Ovary (tissue), 9 donors: ENCODE measurements around the gene DXO. TPM values are rescaled to one million over a fixed set of nuclear protein-coding genes. Genes with fewer than 3 reads are reported as not detected.

Source experiments
- DNase-seq, 5 donors: peaks; one replicate each; pipeline ENCODE4 v3.0.0-alpha.2; 2019 to 2020
- H3K27ac ChIP-seq, 2 donors: fragments of 200-600 bp; one replicate each; pipeline versions ENCODE4 v1.5.1 to v1.8.0; 2019 to 2022
- H3K27me3 ChIP-seq: fragments of 200-600 bp; one replicate; pipeline ENCODE4 v1.8.0; 2022
- H3K36me3 ChIP-seq: fragments of 200-600 bp; sonication (generic); one replicate; pipeline ENCODE4 v1.5.1; 2019
- H3K4me1 ChIP-seq: one replicate; pipeline ENCODE4 v1.8.1; 2013; ENCODE audit warnings: mild to moderate bottlenecking, moderate library complexity; ENCODE audit not compliant: insufficient read depth
- H3K4me3 ChIP-seq: fragments of 200-600 bp; sonication (generic); one replicate; pipeline ENCODE4 v1.5.1; 2017
- H3K9me3 ChIP-seq, 2 donors: fragments of 200-600 bp in 1 of 2; sonication (generic) in 1 of 2; one replicate each; pipeline versions ENCODE4 v1.5.1 to v1.8.1; 2013 to 2019; ENCODE audit warnings: mild to moderate bottlenecking in 1 of 2, moderate library complexity in 1 of 2
- EP300 ChIP-seq: sonication (generic); formaldehyde crosslinking; IDR thresholded peaks from one replicate; pipeline ENCODE4 v1.6.1; 2017; ENCODE audit warnings: antibody characterized with exemption
- POLR2A ChIP-seq: fragments of 450-650 bp; IDR thresholded peaks from one replicate; pipeline ENCODE4 v1.6.1; 2017; ENCODE audit warnings: antibody characterized with exemption, mild to moderate bottlenecking, moderate library complexity
- WGBS, 3 donors: extraction: QIAGEN DNeasy Blood & Tissue Kit in 1 of 3; methylation state at CpG; one replicate each; pipeline versions ENCODE4 v1.1.5 to v1.1.7; 2013 to 2017; 5-methylcytosine and 5-hydroxymethylcytosine counted together
- intact Hi-C, 4 donors: fragments of 100-400 bp; cut with DNase I; formaldehyde crosslinking; loops; one replicate each; pipeline versions ENCODE4 v1.11.0 to v1.15.1; 2022 to 2023
- polyA plus RNA-seq, 2 donors: library from polyadenylated mRNA; stranded (reverse); fragments of 200-250 nt in 1 of 2; fragments of 350-450 nt in 1 of 2; fragmentation: Illumina TruSeq in 1 of 2; extraction: RNeasy Lipid Tissue Mini Kit (QIAGEN cat#74804) in 1 of 2; gene quantifications; one replicate each; pipeline ENCODE4 v1.2.3, GENCODE V29; 2013 to 2014
- total RNA-seq, 7 donors: library from RNA; depleted of rRNA in 2 of 7; stranded (reverse); fragments of >200 nt in 2 of 7; fragmentation: NEBNext Ultra II Directional in 3 of 7; extraction: Animal tissue kit (Norgen Biotek cat#: 25700) in 3 of 7; gene quantifications; one replicate each; pipeline versions ENCODE4 v1.1.0 to v1.2.4, GENCODE V29; 2016 to 2023
- TF ChIP-seq, protein P1 (sequence below), 3 donors: fragments of 450-650 bp in 2 of 3; fragments of 200-600 bp in 1 of 3; IDR thresholded peaks; one replicate each; pipeline versions ENCODE4 v1.5.1 to v1.8.0; 2016 to 2022; ENCODE audit warnings: antibody characterized with exemption in 3 of 3, mild to moderate bottlenecking in 1 of 3
- donor health status: DM: no; HTN: no; CAD: no; lungs with moderate emphysema.
- donor health status: DM: no; HTN: no; CAD: no.
- donor health status: Bipolar disorder and iron deficiency.
- donor health status: DM: yes; HTN: yes; CAD: no.
- donor health status: DM: no; HTN: no; CAD: no.
- donor health status: DM: yes; HTN: yes; CAD: no.

Gene DXO
- total and polyA plus RNA-seq, 9 donors, result 11.7 to 42.8 (median 26.7) TPM

DNA sequence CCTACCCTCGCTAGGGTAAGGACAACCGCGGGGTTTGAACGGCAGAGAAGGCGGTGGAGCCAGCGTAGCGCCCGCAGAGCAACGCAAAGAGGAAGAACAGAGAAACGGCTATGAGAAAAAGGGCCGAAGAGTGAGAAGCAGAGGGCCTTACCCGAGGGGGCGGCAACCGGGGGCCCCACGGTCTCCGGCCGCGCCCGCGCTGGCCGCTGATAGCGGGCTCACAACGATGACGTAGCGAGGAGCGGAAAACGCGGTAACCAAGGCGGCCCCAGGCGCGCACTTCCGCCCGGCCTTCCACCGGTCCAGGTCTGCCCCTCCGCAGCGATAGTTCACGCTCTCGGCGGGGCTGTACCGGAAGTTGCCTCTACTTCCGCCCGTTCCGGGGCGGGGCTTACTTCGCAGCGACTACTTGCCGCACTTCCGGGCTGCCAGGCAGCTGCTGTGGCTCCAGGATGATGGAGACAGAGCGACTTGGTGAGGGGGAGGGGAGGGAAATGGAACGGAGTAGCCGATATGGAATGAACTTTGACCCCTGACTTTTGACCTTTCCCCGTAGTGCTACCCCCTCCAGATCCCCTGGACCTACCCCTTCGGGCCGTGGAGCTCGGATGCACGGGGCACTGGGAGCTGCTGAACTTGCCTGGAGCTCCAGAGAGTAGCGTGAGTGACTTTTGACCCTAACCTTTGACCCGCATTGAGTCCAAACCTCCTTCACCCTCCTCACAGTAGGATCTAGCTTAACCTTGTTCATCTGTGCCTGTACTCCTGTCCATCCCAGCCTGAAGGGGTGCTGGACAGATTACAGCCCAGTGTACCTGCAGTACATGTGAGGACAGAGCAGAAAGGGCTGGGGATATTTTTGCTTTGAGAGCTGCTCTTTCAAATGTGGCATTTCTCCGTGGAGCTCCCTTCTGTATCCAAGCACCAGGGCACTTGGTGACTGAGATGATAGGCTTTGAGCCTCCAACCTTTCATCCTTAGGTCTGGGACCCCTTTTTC lies 12.9 kb downstream of the DXO start, which contains the start of the genes NELFE and SKIC2:
TSS of gene NELFE (minus strand) at position 231 of the 999 bp plus-strand sequence. CDS start 525 bp downstream, outside the sequence.
TSS of gene SKIC2 (plus strand) at position 435 of the 999 bp plus-strand sequence. CDS start at position 453, 18 bp downstream.
- no peaks in the 10 kb centered on the region for H3K9me3 ChIP-seq
- TF ChIP-seq POLR2A (peak; percentile 55), EP300 (peak; percentile 69)
- TF ChIP-seq, protein P1, sequence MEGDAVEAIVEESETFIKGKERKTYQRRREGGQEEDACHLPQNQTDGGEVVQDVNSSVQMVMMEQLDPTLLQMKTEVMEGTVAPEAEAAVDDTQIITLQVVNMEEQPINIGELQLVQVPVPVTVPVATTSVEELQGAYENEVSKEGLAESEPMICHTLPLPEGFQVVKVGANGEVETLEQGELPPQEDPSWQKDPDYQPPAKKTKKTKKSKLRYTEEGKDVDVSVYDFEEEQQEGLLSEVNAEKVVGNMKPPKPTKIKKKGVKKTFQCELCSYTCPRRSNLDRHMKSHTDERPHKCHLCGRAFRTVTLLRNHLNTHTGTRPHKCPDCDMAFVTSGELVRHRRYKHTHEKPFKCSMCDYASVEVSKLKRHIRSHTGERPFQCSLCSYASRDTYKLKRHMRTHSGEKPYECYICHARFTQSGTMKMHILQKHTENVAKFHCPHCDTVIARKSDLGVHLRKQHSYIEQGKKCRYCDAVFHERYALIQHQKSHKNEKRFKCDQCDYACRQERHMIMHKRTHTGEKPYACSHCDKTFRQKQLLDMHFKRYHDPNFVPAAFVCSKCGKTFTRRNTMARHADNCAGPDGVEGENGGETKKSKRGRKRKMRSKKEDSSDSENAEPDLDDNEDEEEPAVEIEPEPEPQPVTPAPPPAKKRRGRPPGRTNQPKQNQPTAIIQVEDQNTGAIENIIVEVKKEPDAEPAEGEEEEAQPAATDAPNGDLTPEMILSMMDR (IDR thresholded peaks at IDR 0.05), result no peak
- H3K36me3 ChIP-seq, result peaks cover 3% of the 10 kb centered on the region
- H3K4me1 ChIP-seq, result peaks cover 7% of the 10 kb centered on the region
- peak within 1 kb of the TSS; percentile 65 to 74 for H3K27ac ChIP-seq
- no peaks in the 10 kb centered on the region for H3K27me3 ChIP-seq
- intact Hi-C loops, result loop anchor here in 2 of 4 donors (10.0 kb wide), 1 partner anchor 54 kb away; the partner anchor contains the start of gene ZBTB12 (in 2 of the 2)
- peak within 1 kb of the TSS; percentile 96 for H3K4me3 ChIP-seq
- peak; percentile 98 to 100 (median 98) for DNase-seq
- 0 to 1% (median 1%) methylated on average over 50 to 59 of the region's 59 CpGs for WGBS, 3 donors

DNA sequence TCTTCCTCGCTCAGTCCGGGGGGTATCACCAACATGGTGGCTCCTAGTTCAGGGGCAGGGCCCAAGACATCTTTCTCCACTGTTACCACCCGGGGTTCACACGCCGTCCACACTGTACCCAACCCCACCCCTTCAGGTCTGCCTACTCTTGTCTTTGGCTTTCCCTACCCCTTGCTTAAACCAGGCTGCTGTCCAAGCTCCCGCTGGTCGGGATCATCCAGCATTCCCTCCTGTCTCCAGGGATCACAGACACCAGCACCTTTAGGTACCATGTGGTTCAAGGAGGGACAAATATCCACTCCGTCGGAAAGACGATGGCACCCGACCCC lies 13.6 kb downstream of the DXO start:
- H3K4me1 ChIP-seq, result peaks cover 7% of the 10 kb centered on the region
- H3K27me3 ChIP-seq, result no peaks in the 10 kb centered on the region
- 5 to 7% (median 7%) methylated on average over 11 of the region's 11 CpGs for WGBS, 3 donors
- peak in 1 of 5 donors; percentile 43 for DNase-seq
- peak overlapping the region; percentile 96 for H3K4me3 ChIP-seq
- peaks cover 2% of the 10 kb centered on the region for H3K36me3 ChIP-seq
- peak overlapping the region; percentile 43 to 74 for H3K27ac ChIP-seq
- intact Hi-C loops, result loop anchor here in 2 of 4 donors (10.0 kb wide), 1 partner anchor 54 kb away; the partner anchor contains the start of gene ZBTB12 (in 2 of the 2)
- TF ChIP-seq, protein P1 (IDR thresholded peaks at IDR 0.05), result peak in 1 of 3 donors; percentile 22
- no peak for TF ChIP-seq POLR2A
- no peaks in the 10 kb centered on the region for H3K9me3 ChIP-seq

DNA sequence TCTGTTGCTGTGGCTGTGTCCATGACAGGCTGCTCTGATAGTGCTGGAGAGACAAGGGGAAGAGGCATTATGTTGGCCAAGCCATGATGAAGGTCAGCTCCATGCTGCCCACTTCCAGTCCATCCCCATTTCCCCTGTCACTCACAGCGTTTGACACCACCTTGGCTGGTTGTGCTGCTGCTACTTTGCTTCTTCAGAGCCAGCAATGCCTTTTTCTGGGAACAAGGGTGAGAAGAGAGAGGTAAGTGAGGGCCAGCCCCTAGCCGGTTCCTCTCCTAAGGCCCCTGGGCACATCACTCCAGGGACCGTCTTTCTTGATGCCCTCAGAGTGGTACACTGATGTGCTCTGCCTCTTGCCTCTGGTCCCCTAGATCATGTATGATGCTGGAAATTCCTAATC lies 15.1 kb downstream of the DXO start:
- 63 to 89% (median 89%) methylated on average over 3 of the region's 3 CpGs for WGBS, 3 donors
- Histone ChIP-seq H3K9me3 (no peaks in the 10 kb centered on the region), H3K4me3 (no peak overlapping the region), H3K4me1 (peaks cover 7% of the 10 kb centered on the region), H3K27ac (no peak overlapping the region), H3K27me3 (no peaks in the 10 kb centered on the region), H3K36me3 (peaks cover 2% of the 10 kb centered on the region)
- no peak for TF ChIP-seq POLR2A
- no peak for TF ChIP-seq EP300
- TF ChIP-seq, protein P1 (IDR thresholded peaks at IDR 0.05), result no peak
- intact Hi-C loops, result loop anchor here in 2 of 4 donors (10.0 kb wide), 1 partner anchor 52 kb away; the partner anchor contains the start of gene ZBTB12 (in 2 of the 2)
- no peak for DNase-seq

DNA sequence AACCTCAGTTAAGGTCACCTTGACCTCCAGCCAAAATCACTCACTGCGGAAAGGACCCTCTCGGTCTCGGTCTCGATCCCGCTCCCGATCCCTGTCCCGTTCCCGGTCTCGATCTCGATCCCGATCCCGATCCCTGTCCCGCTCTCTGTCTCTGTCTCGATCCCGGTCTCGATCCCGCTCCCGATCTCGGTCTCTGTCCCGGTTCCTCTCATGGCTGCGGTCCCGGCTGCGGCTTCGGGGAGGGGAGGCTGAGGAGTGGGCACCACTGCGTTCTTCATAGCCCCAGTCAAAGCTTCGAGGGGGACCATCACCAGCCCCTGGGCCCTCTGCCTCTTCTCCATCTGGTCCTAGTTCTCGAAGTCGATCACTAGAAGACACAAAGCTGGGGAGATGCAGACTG lies 17.4 kb downstream of the DXO start:
- 93 to 95% (median 93%) methylated on average over 28 of the region's 28 CpGs for WGBS, 3 donors
- no peak for DNase-seq
- intact Hi-C loops, result loop anchor here in 3 of 4 donors (5.0 to 10.0 kb wide), 2 partner anchors 47 to 50 kb away; partner anchors contain the start of gene ZBTB12 (in 2 of the 3)
- TF ChIP-seq, protein P1 (IDR thresholded peaks at IDR 0.05), result no peak
- TF ChIP-seq EP300 (no peak), POLR2A (no peak)
- H3K4me3 ChIP-seq, result no peak overlapping the region
- H3K27me3 ChIP-seq, result no peaks in the 10 kb centered on the region
- H3K4me1 ChIP-seq, result peaks cover 7% of the 10 kb centered on the region
- H3K36me3 ChIP-seq, result peaks cover 2% of the 10 kb centered on the region
- H3K9me3 ChIP-seq, result no peaks in the 10 kb centered on the region
- H3K27ac ChIP-seq, result no peak overlapping the region
